Esophagus muscularis mucosa (tissue), 4 donors: ENCODE measurements around the gene PRKCE.

Source experiments
- CTCF ChIP-seq, 3 experiments: fragments of 200-600 bp in 2 of 3; fragments of 450-650 bp in 1 of 3; sonication (generic) in 2 of 3; IDR thresholded peaks; one replicate each; pipeline ENCODE4 v1.5.1; 2017 to 2019; ENCODE audit warnings: antibody characterized with exemption in 3 of 3, mild to moderate bottlenecking in 2 of 3, moderate library complexity in 1 of 3
- EP300 ChIP-seq: sonication (generic); formaldehyde crosslinking; IDR thresholded peaks from one replicate; pipeline ENCODE4 v1.6.1; 2017; ENCODE audit warnings: antibody characterized with exemption
- POLR2A ChIP-seq: fragments of 450-650 bp; IDR thresholded peaks from one replicate; pipeline ENCODE4 v1.6.1; 2017; ENCODE audit warnings: antibody characterized with exemption, moderate library complexity, mild to moderate bottlenecking, low read depth
- POLR2AphosphoS5 ChIP-seq, 2 donors: sonication (generic); formaldehyde crosslinking; IDR thresholded peaks; one replicate each; pipeline ENCODE4 v1.6.1; 2017; ENCODE audit warnings: antibody characterized with exemption in 2 of 2

GRCh38 chr2:46068636-46069035, 417.2 kb downstream of the PRKCE start:
- TF ChIP-seq POLR2A (no peak), CTCF (IDR thresholded peaks at IDR 0.05) (no peak), POLR2AphosphoS5 (IDR thresholded peaks at IDR 0.05) (no peak), EP300 (no peak)
